GM19025 (cell line): ENCODE measurements around the gene NADK2.
"Not testable (repeated sequence)": the region's sequence is repeated elsewhere in the genome, so short reads cannot be mapped to it uniquely, and the experiment has no call there.

Experiments used
- ATAC-seq: cut with Tn5 transposase; IDR thresholded peaks from one replicate; pipeline ENCODE4 v1.9.1; 2021; ENCODE audit warnings: mild to moderate bottlenecking, low read depth, moderate library complexity; ENCODE audit not compliant: unreplicated experiment

The NADK2 gene, protein sequence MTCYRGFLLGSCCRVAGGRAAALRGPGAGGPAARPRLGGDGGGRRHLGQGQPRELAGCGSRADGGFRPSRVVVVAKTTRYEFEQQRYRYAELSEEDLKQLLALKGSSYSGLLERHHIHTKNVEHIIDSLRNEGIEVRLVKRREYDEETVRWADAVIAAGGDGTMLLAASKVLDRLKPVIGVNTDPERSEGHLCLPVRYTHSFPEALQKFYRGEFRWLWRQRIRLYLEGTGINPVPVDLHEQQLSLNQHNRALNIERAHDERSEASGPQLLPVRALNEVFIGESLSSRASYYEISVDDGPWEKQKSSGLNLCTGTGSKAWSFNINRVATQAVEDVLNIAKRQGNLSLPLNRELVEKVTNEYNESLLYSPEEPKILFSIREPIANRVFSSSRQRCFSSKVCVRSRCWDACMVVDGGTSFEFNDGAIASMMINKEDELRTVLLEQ

DNA sequence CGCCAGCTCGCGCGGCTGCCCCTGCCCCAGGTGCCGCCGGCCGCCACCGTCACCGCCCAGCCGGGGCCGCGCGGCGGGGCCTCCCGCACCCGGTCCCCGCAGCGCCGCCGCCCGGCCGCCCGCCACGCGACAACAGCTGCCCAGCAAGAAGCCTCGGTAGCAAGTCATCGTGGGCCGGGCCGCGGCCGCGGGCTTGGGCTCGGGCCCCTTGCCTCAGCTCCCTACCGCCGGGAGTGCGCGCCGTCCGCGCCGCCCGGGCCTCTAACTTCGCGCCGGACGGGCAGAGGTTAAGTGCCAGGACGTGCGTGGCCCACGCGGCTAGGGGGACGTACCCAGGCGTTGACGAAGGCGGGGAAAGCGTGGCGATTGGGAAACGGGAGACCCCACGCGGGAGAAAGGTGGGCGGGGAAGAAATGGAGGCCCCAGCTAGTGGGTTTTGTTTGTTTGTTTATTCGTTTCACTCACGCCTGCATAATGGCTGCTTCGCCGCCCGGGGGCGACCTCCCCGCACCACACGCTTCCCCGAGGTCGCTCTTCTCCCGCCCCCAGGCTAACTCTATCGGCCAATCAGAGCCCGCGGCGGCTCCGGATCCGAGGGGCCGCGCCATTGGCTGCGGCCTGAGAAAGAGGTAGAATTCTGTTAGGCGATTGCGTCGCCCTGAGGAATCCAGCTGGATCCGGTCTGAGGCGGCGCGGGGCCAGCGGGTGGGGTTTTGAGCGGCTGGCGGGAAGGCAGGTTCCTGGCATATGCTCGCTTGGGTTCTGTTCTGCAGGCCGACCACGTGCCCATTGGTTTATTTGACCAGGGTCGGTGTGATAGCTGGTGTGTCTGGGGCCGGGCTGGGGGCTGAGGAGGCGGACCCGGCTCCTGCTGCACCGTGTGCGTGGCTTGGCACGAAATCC, at the start of gene NADK2:
Gene NADK2 (minus strand): TSS at position 295 of the 903 bp plus-strand sequence. CDS start 127 bp downstream, at position 168.
- peak; percentile 88 for ATAC-seq

DNA sequence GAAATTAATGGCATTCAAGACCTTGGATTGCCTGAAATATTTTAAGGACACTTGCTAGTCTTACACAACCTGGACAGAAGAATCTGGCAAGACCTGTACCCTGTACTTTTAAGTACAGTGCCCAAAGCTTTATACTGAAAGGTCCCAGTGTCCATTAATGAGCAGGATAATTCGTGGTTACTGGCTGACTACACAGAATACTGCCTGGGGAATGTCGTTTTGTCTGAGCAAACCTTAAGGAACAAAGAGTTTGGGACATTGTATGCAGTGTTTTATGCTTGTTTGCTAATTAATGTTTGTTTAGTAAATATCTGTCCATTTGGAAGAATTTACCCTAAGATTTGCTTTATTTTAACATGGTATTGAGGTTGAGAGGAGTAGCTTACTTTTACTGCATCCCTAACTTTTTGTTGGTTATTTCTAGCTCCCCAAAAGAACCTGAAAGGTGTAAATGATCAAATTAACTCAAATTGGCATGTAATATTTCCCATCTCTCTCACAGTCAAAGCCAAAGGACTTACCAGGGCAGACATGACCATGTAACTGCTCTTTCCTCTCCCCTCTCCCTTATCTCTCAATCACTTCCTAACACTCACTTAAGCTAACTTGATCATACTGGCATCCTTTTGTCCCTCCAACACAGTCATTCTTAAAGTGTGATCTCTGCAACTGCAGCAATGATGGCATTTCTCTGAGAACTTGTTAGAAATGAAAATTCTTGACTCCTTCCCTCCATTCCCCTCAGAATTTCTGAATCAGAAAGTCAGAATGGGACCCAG, 44.3 kb upstream of the NADK2 start:
- no peak for ATAC-seq

DNA sequence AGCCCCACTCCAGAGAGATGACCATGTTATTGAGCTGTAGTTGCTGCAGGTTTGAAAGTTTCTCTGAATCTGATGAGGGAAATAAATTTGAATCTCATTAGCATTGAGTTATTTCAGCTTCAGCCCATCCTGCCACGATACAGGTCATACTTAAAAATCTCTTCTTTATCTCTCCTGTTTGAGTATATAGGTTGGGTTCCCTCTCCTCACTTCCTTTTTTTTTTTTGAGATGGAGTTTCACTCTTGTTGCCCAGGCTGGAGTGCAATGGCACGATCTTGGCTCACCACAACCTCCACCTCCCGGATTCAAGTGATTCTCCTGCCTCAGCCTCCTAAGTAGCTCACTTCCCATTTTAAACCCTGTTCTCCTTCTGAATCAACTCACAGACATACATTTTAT, 42.0 kb upstream of the NADK2 start:
- not testable (repeated sequence) for ATAC-seq

DNA sequence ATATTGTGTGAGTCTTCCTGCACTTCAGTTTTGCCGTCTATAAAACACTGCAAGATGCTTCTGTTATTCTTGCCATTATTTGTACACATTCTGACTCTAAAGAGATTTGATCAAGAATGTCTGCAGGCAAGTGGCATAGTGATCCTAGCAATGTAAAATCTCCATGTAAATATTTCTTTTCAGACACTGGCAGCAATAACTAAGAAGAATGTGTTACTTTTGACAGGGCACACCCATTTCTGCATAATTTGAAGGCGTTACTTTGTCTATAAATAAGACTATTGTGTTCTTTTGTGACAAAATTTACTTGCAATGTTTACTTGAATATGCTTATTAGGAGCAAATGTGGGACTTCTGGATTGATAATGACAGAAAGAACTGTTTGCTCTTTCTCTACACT, 39.9 kb upstream of the NADK2 start:
- no peak for ATAC-seq

DNA sequence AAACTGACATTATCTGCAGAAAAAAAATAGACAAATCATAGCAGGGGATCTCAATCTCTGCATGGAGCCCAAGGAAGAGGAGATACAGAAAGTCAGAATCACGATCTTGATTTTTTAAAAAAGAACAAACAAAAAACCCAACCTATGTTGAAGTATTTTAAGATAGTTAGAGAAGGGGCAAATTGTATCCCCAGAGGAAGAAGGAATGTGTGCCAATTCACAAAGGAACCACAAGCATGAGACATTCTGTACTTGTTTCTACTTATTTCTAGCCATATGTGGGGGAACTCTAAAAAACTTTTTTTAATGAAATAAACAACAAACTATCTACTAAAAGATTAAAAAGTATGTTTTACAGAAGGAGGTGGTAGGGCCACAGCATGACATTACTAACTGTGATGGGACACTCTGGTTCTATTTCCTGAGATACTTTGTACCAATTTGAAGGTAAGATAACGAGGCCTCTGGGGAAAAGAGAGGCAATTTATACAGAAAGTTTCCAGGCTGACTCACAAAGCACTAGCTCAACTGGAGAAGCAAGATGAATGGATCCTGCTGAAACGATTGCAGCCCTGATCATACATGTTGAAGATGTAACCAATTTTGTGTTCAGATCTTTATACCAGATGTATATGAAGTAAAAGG, 37.5 kb upstream of the NADK2 start:
- ATAC-seq = no peak

DNA sequence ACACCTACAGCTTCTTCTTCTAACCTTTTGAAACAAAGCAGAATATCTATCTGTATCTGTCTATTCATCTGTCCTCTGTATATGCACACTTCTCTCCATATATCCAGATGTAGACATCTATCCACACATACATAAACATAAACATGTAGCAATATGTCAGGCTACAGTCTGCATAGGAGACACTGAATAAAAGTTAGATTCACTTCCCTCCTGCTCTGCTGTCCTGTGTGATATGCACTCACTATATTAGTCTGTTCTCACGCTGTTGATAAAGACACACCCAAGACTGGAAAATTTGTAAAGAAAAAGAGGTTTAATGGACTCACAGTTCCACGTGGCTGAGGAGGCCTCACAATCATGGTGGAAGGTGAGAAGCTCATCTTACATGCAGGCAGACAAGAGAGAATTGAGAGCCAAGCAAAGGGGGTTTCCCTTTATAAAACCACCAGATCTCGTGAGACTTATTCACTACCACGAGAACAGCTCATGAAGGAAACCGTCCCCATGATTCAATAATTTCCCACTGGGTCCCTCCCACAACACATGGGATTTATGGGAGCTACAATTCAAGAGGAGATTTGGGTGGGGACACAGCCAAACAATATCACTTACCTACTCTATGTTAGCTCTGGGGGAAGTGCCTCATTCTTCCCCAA, 35.9 kb upstream of the NADK2 start:
- ATAC-seq = no peak

DNA sequence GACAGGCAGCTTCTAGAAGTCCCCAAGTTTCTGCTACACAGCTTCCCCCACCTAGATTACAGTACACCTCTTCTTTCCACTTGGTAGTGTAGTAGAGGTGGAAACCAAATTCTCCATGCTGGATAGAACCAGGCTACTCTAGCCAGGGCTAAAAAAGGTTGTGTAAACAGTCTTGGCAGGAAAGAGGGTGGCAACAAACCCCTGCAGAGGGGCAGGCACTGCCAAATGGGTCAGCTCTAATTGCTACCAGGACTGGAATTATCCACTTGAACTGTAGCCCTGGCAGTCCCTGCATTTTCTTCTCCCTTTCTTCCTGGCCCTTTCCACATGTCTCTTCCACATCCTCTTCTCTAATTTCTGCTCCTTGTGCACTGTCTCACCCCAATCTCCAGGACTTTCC, 35.1 kb upstream of the NADK2 start:
- no peak for ATAC-seq

DNA sequence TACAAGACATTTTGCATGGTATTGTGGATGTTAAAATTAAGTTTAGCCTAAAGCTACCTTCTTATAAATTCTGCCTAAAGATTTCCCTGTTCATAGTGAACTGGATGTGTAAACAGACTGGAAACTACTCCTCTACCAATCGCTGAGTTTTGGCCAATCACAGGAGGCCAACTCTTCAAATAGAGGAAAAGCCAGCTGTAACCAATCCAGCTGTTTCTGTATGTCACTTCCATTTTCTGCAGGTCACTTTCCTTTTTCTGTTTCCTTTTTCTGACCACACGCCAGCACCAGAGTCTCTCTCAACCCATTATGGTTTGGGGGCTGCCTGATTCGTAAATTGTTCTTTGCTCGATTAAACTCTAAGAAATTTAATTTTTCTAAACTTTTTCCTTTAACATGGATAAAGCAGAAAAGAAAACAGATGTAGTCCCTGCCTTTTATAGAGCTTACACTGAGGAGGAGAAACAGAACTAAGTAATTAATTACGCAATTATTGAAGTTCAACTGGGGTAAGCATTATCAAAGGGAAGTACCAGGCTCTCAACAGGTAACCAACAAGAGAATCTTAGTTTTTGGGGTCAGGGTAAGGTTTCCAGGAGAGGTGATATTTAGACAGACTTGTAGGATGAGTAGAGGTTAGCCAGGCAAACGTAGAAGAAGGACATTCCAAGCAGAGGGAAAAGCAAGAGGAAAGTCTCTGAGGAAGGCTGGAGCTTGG, 32.2 kb upstream of the NADK2 start:
- ATAC-seq = no peak

DNA sequence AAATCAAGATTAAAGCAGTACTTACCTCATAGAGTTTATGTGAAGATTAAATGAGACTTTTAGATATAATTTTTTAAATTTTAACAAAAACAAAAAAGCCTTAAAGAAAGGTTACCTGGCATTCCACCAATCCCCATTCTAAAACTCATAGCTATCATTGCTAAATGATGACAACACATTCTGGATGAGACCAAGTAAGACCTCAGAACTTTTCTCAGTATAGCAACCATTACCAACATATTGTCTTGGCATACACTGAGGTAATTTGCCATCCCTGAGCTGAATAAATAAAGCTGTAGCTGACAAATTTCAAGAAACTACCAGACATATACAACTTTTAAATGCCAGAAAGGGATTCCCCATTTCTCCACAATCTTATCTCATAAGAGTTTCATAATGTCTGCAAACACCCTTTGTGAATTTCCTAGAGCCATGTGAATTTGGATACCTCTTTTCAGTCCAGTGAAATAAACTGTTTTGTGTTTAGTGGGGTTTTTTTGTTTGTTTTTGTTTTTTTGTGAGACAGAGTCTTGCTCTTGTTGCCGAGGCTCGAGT, 30.5 kb upstream of the NADK2 start:
- ATAC-seq = no peak

DNA sequence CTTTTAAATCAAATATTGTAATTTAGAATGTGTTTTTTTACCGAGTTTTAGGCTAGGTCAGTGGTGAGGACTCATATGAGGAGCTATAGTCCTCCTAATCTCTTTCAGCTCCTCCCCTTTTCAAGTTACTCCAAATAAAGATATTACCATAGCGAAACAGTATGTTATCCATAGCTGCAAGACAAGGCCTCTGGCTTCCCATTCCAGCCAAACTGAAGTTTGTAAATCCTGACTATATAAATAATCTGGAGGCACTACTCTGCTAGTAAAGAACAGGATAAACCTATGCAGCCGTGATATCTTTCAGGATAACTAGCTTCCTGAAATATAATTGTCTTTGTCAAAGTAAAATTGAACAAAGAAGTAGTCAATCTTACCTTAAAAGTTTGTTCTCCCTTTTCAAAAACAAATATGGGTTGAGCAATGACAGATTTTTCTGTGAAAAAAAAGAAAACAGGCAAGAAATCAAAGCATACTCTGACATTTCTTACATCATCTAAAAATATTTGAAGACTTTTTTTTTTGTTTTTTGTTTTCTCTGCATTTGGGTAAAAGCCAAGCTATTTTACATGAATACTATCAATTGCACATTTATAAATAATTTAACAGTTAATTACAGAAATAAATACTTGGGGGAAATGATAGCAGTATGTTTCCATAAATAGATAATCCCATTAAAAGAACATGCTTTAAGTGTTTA, 29.3 kb upstream of the NADK2 start:
- no peak for ATAC-seq

DNA sequence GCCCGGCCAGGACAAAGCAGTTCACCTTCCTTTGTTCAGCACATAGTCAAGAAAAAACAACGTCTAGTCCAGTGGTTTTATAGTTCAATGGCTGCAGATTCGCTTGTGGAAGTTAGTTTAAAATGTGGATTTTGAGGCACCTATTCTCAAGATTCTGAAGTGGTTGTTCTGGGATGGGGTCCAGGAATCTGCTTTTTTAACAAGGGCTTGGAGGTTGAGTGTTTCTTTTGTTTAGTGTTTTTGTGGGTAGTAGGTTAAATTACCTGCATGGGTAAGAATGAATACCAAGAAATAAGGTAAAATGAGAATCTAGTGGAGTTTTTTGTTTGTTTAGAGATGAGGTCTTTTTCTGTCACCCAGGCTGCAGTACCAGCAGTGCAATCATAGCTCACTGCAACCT, 28.4 kb upstream of the NADK2 start:
- no peak for ATAC-seq

DNA sequence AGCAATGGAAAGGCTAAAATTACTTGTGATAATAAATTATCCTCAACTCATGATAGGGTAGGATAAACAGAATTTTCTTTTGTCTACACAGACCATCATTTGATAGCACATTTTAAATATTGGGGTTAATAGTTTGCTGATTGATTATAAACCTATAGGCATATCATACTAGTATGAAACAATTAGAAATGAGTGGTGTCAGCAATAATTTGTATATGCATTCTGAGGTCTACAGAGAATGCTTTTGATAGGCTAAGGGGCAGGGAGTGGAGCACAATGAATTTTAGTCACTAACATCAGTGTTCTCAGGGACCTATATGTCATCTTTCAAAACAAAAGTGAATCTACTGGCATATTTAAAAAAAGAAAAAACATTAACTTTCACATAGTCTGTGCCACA, 27.8 kb upstream of the NADK2 start:
- ATAC-seq = no peak

DNA sequence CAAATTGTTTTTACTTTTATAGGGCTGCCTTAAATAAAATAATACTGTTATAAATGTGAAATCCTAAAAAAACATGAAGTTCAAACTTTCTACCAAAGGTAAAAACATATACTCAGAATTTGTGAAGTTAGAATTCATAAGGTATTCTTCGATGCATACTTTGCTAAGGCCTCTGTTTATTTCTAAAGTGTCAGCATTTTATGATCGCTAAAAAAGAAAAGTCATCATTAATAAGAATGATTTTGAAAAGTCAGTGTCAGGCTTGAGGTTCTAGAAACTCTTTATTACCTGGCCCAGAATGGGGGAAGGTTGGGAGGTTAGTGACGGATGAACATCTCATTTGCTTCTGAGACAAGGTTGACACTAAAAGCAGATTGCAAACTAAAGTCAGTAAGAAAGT, 26.2 kb upstream of the NADK2 start:
- ATAC-seq = no peak

DNA sequence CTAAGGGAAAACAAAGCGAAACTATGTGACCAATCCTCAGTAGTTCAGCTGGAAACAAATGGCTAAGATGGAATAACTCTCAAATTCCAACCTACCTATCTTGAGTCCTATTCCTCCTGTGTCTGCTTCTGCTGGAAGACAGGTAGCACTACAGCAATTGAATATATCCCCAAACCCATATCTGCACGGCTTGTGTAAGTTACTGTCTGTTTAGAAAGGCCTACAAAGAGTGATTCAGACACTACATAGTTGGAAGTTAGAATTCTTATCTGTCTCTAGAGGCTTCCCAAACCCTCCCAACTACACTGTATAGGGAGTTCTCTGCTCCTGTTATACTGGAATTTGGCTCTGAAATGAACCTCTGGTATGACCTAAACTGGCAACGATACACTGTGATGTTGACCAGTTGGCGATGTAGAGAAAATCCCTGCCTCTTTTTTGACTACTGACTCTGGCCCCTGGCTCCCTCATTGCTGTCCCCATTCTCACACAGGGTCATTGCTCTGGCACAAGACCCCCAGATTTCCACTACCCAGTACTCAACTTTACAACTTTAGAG, 22.6 kb upstream of the NADK2 start:
- ATAC-seq = no peak

DNA sequence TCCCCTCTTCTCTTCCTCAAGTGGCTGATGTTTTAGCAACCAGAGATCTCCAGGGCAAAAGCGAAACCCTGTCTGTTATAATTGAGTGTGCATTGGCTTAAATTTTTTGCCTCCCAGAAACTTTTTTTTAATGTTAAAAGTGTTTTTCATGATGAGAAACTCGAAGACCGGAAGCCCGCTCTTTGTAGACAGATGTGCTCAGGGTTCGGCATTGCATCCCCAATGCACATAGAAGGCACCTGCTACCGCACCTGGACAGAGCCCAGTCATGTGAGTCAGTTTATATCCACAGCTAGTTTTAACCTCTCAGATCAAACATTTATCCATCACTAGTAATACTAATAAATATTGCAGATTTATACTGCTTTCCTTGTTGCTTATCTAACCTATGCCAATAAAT, 19.5 kb upstream of the NADK2 start:
- ATAC-seq = no peak

DNA sequence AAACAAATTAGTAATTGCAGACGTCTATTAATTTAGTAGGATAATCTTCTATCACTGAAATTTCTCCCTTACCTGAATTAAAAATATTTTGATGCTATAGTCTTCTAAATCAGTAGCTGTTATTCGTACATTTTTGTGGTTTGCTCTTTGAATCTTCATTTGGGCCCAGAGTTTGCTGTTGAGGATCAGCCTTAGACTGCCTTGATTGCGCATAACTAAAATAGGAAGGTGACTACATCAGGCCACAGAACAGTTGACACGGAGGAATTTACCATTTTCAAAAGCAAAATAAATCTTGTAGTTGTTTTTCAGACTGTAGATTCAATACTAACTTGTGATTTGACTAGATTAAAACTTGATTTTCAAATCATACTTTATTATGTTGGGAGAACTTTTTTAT, 11.8 kb upstream of the NADK2 start:
- ATAC-seq = no peak

DNA sequence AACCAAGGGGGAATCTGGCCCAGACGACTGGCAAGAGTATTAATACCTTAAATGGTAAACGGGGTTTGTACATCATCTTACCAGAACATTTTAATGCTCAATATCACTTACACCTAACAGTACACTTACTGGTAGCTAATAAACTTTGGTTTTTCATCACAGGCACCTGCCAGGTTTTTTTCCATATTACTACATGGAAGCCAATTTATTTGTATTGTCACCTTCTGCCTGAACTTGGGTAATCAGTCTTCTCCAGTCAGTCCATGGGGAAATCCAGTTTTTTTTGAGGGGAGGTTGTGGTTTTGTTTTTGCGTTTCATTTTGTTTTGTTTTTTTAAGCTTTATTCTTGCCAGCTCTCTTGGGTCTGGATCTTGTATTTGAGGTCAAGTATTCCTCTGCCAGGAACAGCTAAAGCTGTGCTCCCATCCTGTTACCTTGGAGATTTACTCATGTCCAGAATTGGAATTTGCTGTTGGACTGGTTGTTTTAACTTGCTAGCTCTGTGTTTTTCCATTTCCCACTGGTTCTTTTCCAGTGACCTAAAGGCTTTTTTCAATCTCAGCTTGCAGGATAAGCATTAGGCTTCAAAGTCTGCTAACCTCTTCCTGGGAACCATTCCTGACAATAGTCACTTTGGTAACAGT, 11.1 kb upstream of the NADK2 start:
- ATAC-seq = no peak
